WTC11 (cell line): Measurements from ENCODE around the gene TWIST2. TPM values are rescaled to one million over a fixed set of nuclear protein-coding genes. Genes with fewer than 3 reads are reported as not detected.

ENCODE experiments used
- ATAC-seq: fragments of 200-7000 bp; cut with Tn5 transposase; 2 replicates; pipeline ENCODE4 v1.10.0; 2021; ENCODE audit warnings: mild to moderate bottlenecking, moderate library complexity
- CTCF ChIA-PET: fragments of 300-600 bp; sonication (Branson Sonifier 250); formaldehyde crosslinking; loops from one replicate; lab custom pipeline; 2021; ENCODE audit warnings: antibody characterized with exemption; lab: Charles Lee
- POLR2A ChIA-PET: fragments of 350-600 bp; sonication (Branson Sonifier 250); formaldehyde crosslinking; loops from one replicate; lab custom pipeline; 2021; ENCODE audit warnings: antibody characterized with exemption; lab: Charles Lee
- DNase-seq: peaks from one replicate; pipeline ENCODE4 v3.0.0; 2021; ENCODE audit warnings: low spot score
- H3K27ac Mint-ChIP-seq: 2 replicates; pipeline ENCODE4 v1.8.0; 2021; ENCODE audit warnings: mixed read lengths
- H3K27me3 Mint-ChIP-seq: 2 replicates; pipeline ENCODE4 v1.8.0; 2021; ENCODE audit warnings: low read depth, mild to moderate bottlenecking, moderate library complexity, mixed read lengths
- H3K36me3 Mint-ChIP-seq: 2 replicates; pipeline ENCODE4 v1.8.0; 2021; ENCODE audit warnings: mixed read lengths
- H3K4me1 Mint-ChIP-seq: 2 replicates; pipeline ENCODE4 v1.8.0; 2022; ENCODE audit warnings: mixed read lengths
- H3K4me3 Mint-ChIP-seq: 2 replicates; pipeline ENCODE4 v1.8.0; 2021; ENCODE audit warnings: mild to moderate bottlenecking, moderate library complexity, mixed read lengths
- H3K9me3 Mint-ChIP-seq: 2 replicates; pipeline ENCODE4 v1.8.0; 2021; ENCODE audit warnings: mixed read lengths
- AR ChIP-seq: fragments of 250-450 bp; sonication (Bioruptor Pico); IDR thresholded peaks from 2 replicates; pipeline ENCODE4 v1.9.0; 2021; ENCODE audit warnings: mild to moderate bottlenecking
- ATF6 ChIP-seq: sonication (generic); formaldehyde crosslinking; IDR thresholded peaks from 2 replicates; pipeline ENCODE4 v1.8.1; 2023; ENCODE audit warnings: mild to moderate bottlenecking, missing genetic modification reagents
- CBFB ChIP-seq: sonication (generic); formaldehyde crosslinking; IDR thresholded peaks from 2 replicates; pipeline ENCODE4 v1.8.1; 2022; ENCODE audit warnings: mild to moderate bottlenecking, low read depth, missing genetic modification reagents
- CTCF ChIP-seq: fragments of 200-600 bp; IDR thresholded peaks from 2 replicates; pipeline ENCODE4 v1.8.0; 2022; ENCODE audit warnings: antibody characterized with exemption
- EMX1 ChIP-seq: fragments of 250-450 bp; sonication (Bioruptor Pico); IDR thresholded peaks from 2 replicates; pipeline ENCODE4 v1.8.0; 2021; ENCODE audit warnings: mild to moderate bottlenecking
- FOXP1 ChIP-seq: sonication (generic); formaldehyde crosslinking; IDR thresholded peaks from 2 replicates; pipeline ENCODE4 v1.8.0; 2022; ENCODE audit warnings: missing genetic modification reagents, mild to moderate bottlenecking, moderate library complexity, borderline replicate concordance
- GTF2I ChIP-seq: fragments of 250-450 bp; sonication (Bioruptor Pico); conservative IDR thresholded peaks from 2 replicates; pipeline ENCODE4 v1.4.0; 2021; ENCODE audit warnings: mild to moderate bottlenecking
- NFATC4 ChIP-seq: fragments of 250-450 bp; sonication (Bioruptor Pico); IDR thresholded peaks from 2 replicates; pipeline ENCODE4 v1.9.0; 2021; ENCODE audit warnings: mild to moderate bottlenecking
- PREB ChIP-seq: sonication (generic); formaldehyde crosslinking; IDR thresholded peaks from 2 replicates; pipeline ENCODE4 v1.8.1; 2022; ENCODE audit warnings: mild to moderate bottlenecking, missing genetic modification reagents, moderate library complexity, borderline replicate concordance
- RORB ChIP-seq: fragments of 250-450 bp; sonication (Bioruptor Pico); IDR thresholded peaks from 2 replicates; pipeline ENCODE4 v1.9.0; 2021; ENCODE audit warnings: mild to moderate bottlenecking
- ZBTB21 ChIP-seq: sonication (generic); formaldehyde crosslinking; IDR thresholded peaks from 2 replicates; pipeline ENCODE4 v1.8.1; 2023; ENCODE audit warnings: mild to moderate bottlenecking, missing genetic modification reagents, borderline replicate concordance
- ZBTB43 ChIP-seq: sonication (generic); formaldehyde crosslinking; IDR thresholded peaks from 2 replicates; pipeline ENCODE4 v1.8.1; 2023; ENCODE audit warnings: mild to moderate bottlenecking, missing genetic modification reagents
- ZNF425 ChIP-seq: fragments of 250-450 bp; sonication (Bioruptor Pico); conservative IDR thresholded peaks from 2 replicates; pipeline ENCODE4 v1.9.0; 2021; ENCODE audit warnings: mild to moderate bottlenecking
- total RNA-seq: library from RNA; stranded (reverse); gene quantifications from 3 replicates; pipeline ENCODE4 v1.2.3, GENCODE V29; 2021

The TWIST2 gene
- total RNA-seq, 1 experiment from 2014 or later: 5.7 TPM

- TF ChIP-seq CTCF (no peak), FOXP1 (no peak), ZNF425 (CRISPR knock-in tag) (no peak)
Measured at GRCh38 chr2:238939074-238939473, 91.2 kb downstream of the TWIST2 start (continued).

GRCh38 chr2:238939521-238940403 lies 91.9 kb downstream of the TWIST2 start:
- Mint-ChIP-seq H3K4me1 (no peaks in the 10 kb centered on the region), H3K4me3 (no peak overlapping the region)

GRCh38 chr2:238940806-238941205 lies 92.9 kb downstream of the TWIST2 start:
- Mint-ChIP-seq H3K36me3 (no peaks in the 10 kb centered on the region), H3K27ac (no peak overlapping the region), H3K27me3 (no peaks in the 10 kb centered on the region), H3K9me3 (peaks cover 5% of the 10 kb centered on the region; the same call in 1 of the 2 replicates), H3K4me1 (no peaks in the 10 kb centered on the region), H3K4me3 (no peak overlapping the region)
- POLR2A ChIA-PET: no interaction called here
- CTCF ChIA-PET: no interaction called here
- ATAC-seq (no peak), DNase-seq (no peak)
- no peak for TF ChIP-seq ZBTB43 (CRISPR knock-in tag)
- no peak for TF ChIP-seq GTF2I (CRISPR knock-in tag)
- no peak for TF ChIP-seq EMX1 (CRISPR knock-in tag)
- TF ChIP-seq AR (CRISPR knock-in tag): no peak

More at GRCh38 chr2:238939521-238940403, 91.9 kb downstream of the TWIST2 start:
- DNase-seq (no peak), ATAC-seq (no peak)
- H3K9me3 Mint-ChIP-seq: peaks cover 5% of the 10 kb centered on the region; the same call in 1 of the 2 replicates
- TF ChIP-seq ATF6 (CRISPR knock-in tag): no peak
- no peak for TF ChIP-seq ZBTB43 (CRISPR knock-in tag)
- TF ChIP-seq RORB (CRISPR knock-in tag): no peak
- no peak for TF ChIP-seq PREB (CRISPR knock-in tag)
- no peak for TF ChIP-seq CBFB (CRISPR knock-in tag)
- no peak for TF ChIP-seq NFATC4 (CRISPR knock-in tag)
- no peak for TF ChIP-seq ZBTB21 (CRISPR knock-in tag)
- no peaks in the 10 kb centered on the region for H3K36me3 Mint-ChIP-seq
- H3K27me3 Mint-ChIP-seq: no peaks in the 10 kb centered on the region
- ChIA-PET CTCF (no interaction called here), POLR2A (no interaction called here)
- no peak overlapping the region for H3K27ac Mint-ChIP-seq
